HTR-8/SVneo (cell line): ENCODE measurements around the gene FBN2.
A peak's percentile ranks its signal among the peaks of the same experiment; 100 is the strongest.
"Not testable (repeated sequence)": the region's sequence is repeated elsewhere in the genome, so short reads cannot be mapped to it uniquely, and the experiment has no call there.

Source experiments
- DNase-seq: peaks from one replicate; pipeline ENCODE4 v3.0.0; 2011; ENCODE audit warnings: low spot score, mixed read lengths; ENCODE audit not compliant: insufficient read length
- FAIRE-seq: peaks from 2 replicates; lab custom pipeline; 2011; peaks lifted over from hg19 to GRCh38; lab: Jason Lieb, UNC

Gene FBN2

GRCh38 chr5:128441165-128441564 is 96.9 kb downstream of the FBN2 start:
- DNase-seq (no peak), FAIRE-seq (no peak)

- DNase-seq = peak; percentile 23
- FAIRE-seq = peak; percentile 67
Observed at GRCh38 chr5:128436749-128437188, 101.3 kb downstream of the FBN2 start.

- FAIRE-seq (no peak), DNase-seq (no peak)
Observed at GRCh38 chr5:128435861-128436260, 102.2 kb downstream of the FBN2 start.

- FAIRE-seq (no peak), DNase-seq (no peak)
Observed at GRCh38 chr5:128434993-128435392, 103.1 kb downstream of the FBN2 start.

GRCh38 chr5:128432913-128433440 is 105.1 kb downstream of the FBN2 start:
- FAIRE-seq = no peak

GRCh38 chr5:128427921-128428320 is 110.1 kb downstream of the FBN2 start:
- DNase-seq (no peak), FAIRE-seq (no peak)

More at GRCh38 chr5:128432913-128433440, 105.1 kb downstream of the FBN2 start:
- DNase-seq = no peak

GRCh38 chr5:128426090-128426534 is 111.9 kb downstream of the FBN2 start:
- no peak for FAIRE-seq
- DNase-seq = no peak

GRCh38 chr5:128424646-128425045 is 113.4 kb downstream of the FBN2 start:
- DNase-seq = no peak
- no peak for FAIRE-seq

GRCh38 chr5:128422612-128423011 is 115.4 kb downstream of the FBN2 start:
- DNase-seq (no peak), FAIRE-seq (no peak)

- no peak for FAIRE-seq
- DNase-seq = no peak
Observed at GRCh38 chr5:128414469-128414868, 123.6 kb downstream of the FBN2 start.

GRCh38 chr5:128413356-128413755 is 124.7 kb downstream of the FBN2 start:
- FAIRE-seq (no peak), DNase-seq (no peak)

GRCh38 chr5:128412145-128412930 is 125.7 kb downstream of the FBN2 start:
- FAIRE-seq (no peak), DNase-seq (no peak)

- FAIRE-seq = no peak
- DNase-seq = no peak
Observed at GRCh38 chr5:128409166-128409800, 128.8 kb downstream of the FBN2 start.

- FAIRE-seq = no peak
- no peak for DNase-seq
Observed at GRCh38 chr5:128408622-128409021, 129.4 kb downstream of the FBN2 start.

- FAIRE-seq (no peak), DNase-seq (no peak)
Observed at GRCh38 chr5:128407944-128408343, 130.1 kb downstream of the FBN2 start.

GRCh38 chr5:128406803-128407202 is 131.2 kb downstream of the FBN2 start:
- FAIRE-seq = no peak
- DNase-seq = no peak

- DNase-seq (no peak), FAIRE-seq (no peak)
Observed at GRCh38 chr5:128405159-128405558, 132.9 kb downstream of the FBN2 start.

- FAIRE-seq (no peak), DNase-seq (no peak)
Observed at GRCh38 chr5:128403333-128403732, 134.7 kb downstream of the FBN2 start.

- no peak for DNase-seq
- FAIRE-seq = no peak
Observed at GRCh38 chr5:128402506-128402905, 135.5 kb downstream of the FBN2 start.

- FAIRE-seq, DNase-seq: not testable (repeated sequence)
Observed at GRCh38 chr5:128400766-128401165, 137.3 kb downstream of the FBN2 start.

- FAIRE-seq (no peak), DNase-seq (no peak)
Observed at GRCh38 chr5:128399111-128399510, 138.9 kb downstream of the FBN2 start.
